GM19397 (cell line): ENCODE results near the gene HAUS3.
A peak's percentile ranks its signal among the peaks of the same experiment; 100 is the strongest.

Experiments
- ATAC-seq: cut with Tn5 transposase; IDR thresholded peaks from one replicate; pipeline ENCODE4 v1.9.1; 2021; ENCODE audit warnings: mild to moderate bottlenecking, moderate library complexity; ENCODE audit not compliant: unreplicated experiment

HAUS3 gene

GRCh38 chr4:2241410-2242353 is at the start of gene HAUS3, which contains the start of gene POLN:
TSS of gene HAUS3 (minus strand) at chr4:2242121. CDS start at chr4:2240946, 1,175 bp downstream.
TSS of gene POLN (minus strand) at chr4:2242121. CDS start at chr4:2229231, 12,890 bp downstream.
- peak; percentile 92 for ATAC-seq

- no peak for ATAC-seq
These were observed 49.2 kb upstream of the HAUS3 start for GRCh38 chr4:2290974-2291704.

GRCh38 chr4:2290488-2290887 is 48.6 kb upstream of the HAUS3 start:
- no peak for ATAC-seq

GRCh38 chr4:2289955-2290333 is 48.0 kb upstream of the HAUS3 start:
- no peak for ATAC-seq

GRCh38 chr4:2289311-2289954 is 47.5 kb upstream of the HAUS3 start:
- ATAC-seq, result no peak

- no peak for ATAC-seq
These were observed 46.2 kb upstream of the HAUS3 start for GRCh38 chr4:2288051-2288541.

- no peak for ATAC-seq
These were observed 45.6 kb upstream of the HAUS3 start for GRCh38 chr4:2287594-2287915.

- no peak for ATAC-seq
These were observed 45.1 kb upstream of the HAUS3 start for GRCh38 chr4:2286904-2287593.

GRCh38 chr4:2285613-2286381 is 43.9 kb upstream of the HAUS3 start:
- no peak for ATAC-seq

- ATAC-seq, result no peak
These were observed 43.2 kb upstream of the HAUS3 start for GRCh38 chr4:2284934-2285612.

GRCh38 chr4:2284161-2284933 is 42.4 kb upstream of the HAUS3 start:
- no peak for ATAC-seq

- ATAC-seq, result no peak
These were observed 41.3 kb upstream of the HAUS3 start for GRCh38 chr4:2283199-2283711.

- peak; percentile 61 for ATAC-seq
These were observed 39.8 kb upstream of the HAUS3 start for GRCh38 chr4:2281575-2282343.

- no peak for ATAC-seq
These were observed 38.8 kb upstream of the HAUS3 start for GRCh38 chr4:2280531-2281300.

- ATAC-seq, result no peak
These were observed 36.0 kb upstream of the HAUS3 start for GRCh38 chr4:2277956-2278355.

GRCh38 chr4:2276581-2277325 is 34.8 kb upstream of the HAUS3 start:
- ATAC-seq, result no peak
